Lung (tissue), 16 donors: ENCODE data around the gene WDR45B. TPM values are rescaled to one million over a fixed set of nuclear protein-coding genes. Genes with fewer than 3 reads are reported as not detected.

ENCODE experiments used
- ATAC-seq: fragments of 200-7000 bp; cut with Tn5 transposase; one replicate; pipeline ENCODE4 v1.9.1; 2020; ENCODE audit warnings: moderate number of reproducible peaks; ENCODE audit not compliant: insufficient read depth, low FRiP score
- DNase-seq, 3 donors: peaks; one replicate each; pipeline ENCODE4 v3.0.0-alpha.2; 2013 to 2017
- H3K27ac ChIP-seq, 2 donors: one replicate each; pipeline ENCODE4 v1.5.1; 2013; ENCODE audit warnings: mild to moderate bottlenecking in 2 of 2, moderate library complexity in 2 of 2, control low read depth in 1 of 2, inconsistent platforms in 1 of 2, low read depth in 1 of 2, low read length in 1 of 2
- H3K27me3 ChIP-seq, 3 donors: one replicate each; pipeline ENCODE4 v1.5.1; 2013; ENCODE audit warnings: low read length in 2 of 3; ENCODE audit not compliant: control insufficient read depth in 3 of 3, insufficient read depth in 3 of 3
- H3K36me3 ChIP-seq, 4 donors: one replicate each; pipeline ENCODE4 v1.5.1; 2013; ENCODE audit warnings: low read length in 4 of 4, mild to moderate bottlenecking in 1 of 4, moderate library complexity in 1 of 4; ENCODE audit not compliant: control insufficient read depth in 4 of 4, insufficient read depth in 4 of 4
- H3K4me1 ChIP-seq, 5 donors: one replicate each; pipeline ENCODE4 v1.5.1; 2013; ENCODE audit warnings: low read length in 5 of 5, mild to moderate bottlenecking in 2 of 5, moderate library complexity in 1 of 5; ENCODE audit not compliant: control insufficient read depth in 5 of 5, insufficient read depth in 5 of 5
- H3K4me3 ChIP-seq: one replicate; pipeline ENCODE4 v1.5.1; 2013; ENCODE audit warnings: mild to moderate bottlenecking, control low read depth, moderate library complexity
- H3K9ac ChIP-seq, 2 donors: one replicate each; pipeline ENCODE4 v1.5.1; 2013; ENCODE audit warnings: low read length in 2 of 2, control low read depth in 1 of 2; ENCODE audit not compliant: insufficient read depth in 1 of 2
- H3K9me3 ChIP-seq, 4 donors: one replicate each; pipeline ENCODE4 v1.5.1; 2013; ENCODE audit warnings: low read length in 3 of 4, mild to moderate bottlenecking in 1 of 4, moderate library complexity in 1 of 4; ENCODE audit not compliant: control insufficient read depth in 4 of 4, insufficient read depth in 3 of 4
- WGBS, 2 donors: extraction: QIAGEN DNeasy Blood & Tissue Kit; methylation state at CpG; one replicate each; pipeline ENCODE4 v1.1.7; 2013; 5-methylcytosine and 5-hydroxymethylcytosine counted together
- long read RNA-seq, 5 donors: transcript quantifications; one replicate each; lab custom pipeline, GENCODE V29; 2026
- polyA plus RNA-seq, 2 donors: library from polyadenylated mRNA; stranded (reverse); fragments of 200-250 nt; gene quantifications; one replicate each; pipeline ENCODE4 v1.2.1, GENCODE V29; 2013
- total RNA-seq, 2 donors: library from RNA; depleted of rRNA in 1 of 2; stranded (reverse); fragments of >200 nt in 1 of 2; gene quantifications; one replicate each; pipeline ENCODE4 v1.2.1, GENCODE V29; 2014 to 2021
- TF ChIP-seq, protein P1 (sequence below): IDR thresholded peaks from 2 replicates; pipeline ENCODE4 v1.5.1; 2012; ENCODE audit warnings: mild to moderate bottlenecking; ENCODE audit errors: control extremely low read depth, extremely low read depth
- donor health status: control.
- donor health status: control.
- donor health status: Bipolar disorder and iron deficiency.
- donor health status: healthy.
- donor health status: DM: yes; HTN: yes; CAD: no.

The WDR45B gene
- 10 to 100 TPM; 63.2 to 92.8 TPM for total RNA-seq
- polyA plus RNA-seq: 10 to 100 TPM; 39.6 to 66.7 TPM
- long read RNA-seq, donor 1, transcript WDR45B-201 (10 exons, 2,587 nt): major isoform, 18 of 30 reads
- long read RNA-seq, donor 1, partial matches to known transcripts: 11 of 30 reads
- long read RNA-seq, donor 1, other reads (novel, unspliced or antisense): 0 of 30 reads
- long read RNA-seq, donor 2, partial matches to known transcripts: 0 of 2 reads
- long read RNA-seq, donor 2, other reads (novel, unspliced or antisense): 0 of 2 reads
- long read RNA-seq, donor 3, transcript WDR45B-201 (10 exons, 2,587 nt): major isoform, 9 of 10 reads
- long read RNA-seq, donor 3, partial matches to known transcripts: 0 of 10 reads
- long read RNA-seq, donor 3, other reads (novel, unspliced or antisense): 0 of 10 reads
- long read RNA-seq, donor 4, partial matches to known transcripts: 7 of 9 reads
- long read RNA-seq, donor 4, other reads (novel, unspliced or antisense): 0 of 9 reads
- long read RNA-seq, donor 5, transcript WDR45B-201 (10 exons, 2,587 nt): major isoform, 26 of 27 reads
- long read RNA-seq, donor 5, partial matches to known transcripts: 0 of 27 reads
- long read RNA-seq, donor 5, other reads (novel, unspliced or antisense): 0 of 27 reads

GRCh38 chr17:82648165-82648668, at the start of gene WDR45B:
Gene WDR45B, minus strand, starts transcription at chr17:82648444. Its CDS starts 104 bp downstream, at chr17:82648340.
- 1 to 2% methylated on average over 57 to 67 of the region's 67 CpGs for WGBS, 2 donors
- Histone ChIP-seq H3K9ac (peak within 1 kb of the TSS; percentile 67 to 91), H3K27me3 (no peaks in the 10 kb centered on the region), H3K4me1 (peaks cover 0 to 11% (median 3%) of the 10 kb centered on the region in 5 donors), H3K9me3 (no peaks in the 10 kb centered on the region), H3K27ac (peak within 1 kb of the TSS; percentile 90 to 97), H3K36me3 (peaks cover 0 to 10% (median 8%) of the 10 kb centered on the region in 4 donors), H3K4me3 (peak within 1 kb of the TSS; percentile 99)
- ATAC-seq (peak; percentile 96), DNase-seq (peak; percentile 97 to 99 (median 98))
- TF ChIP-seq, protein P1, sequence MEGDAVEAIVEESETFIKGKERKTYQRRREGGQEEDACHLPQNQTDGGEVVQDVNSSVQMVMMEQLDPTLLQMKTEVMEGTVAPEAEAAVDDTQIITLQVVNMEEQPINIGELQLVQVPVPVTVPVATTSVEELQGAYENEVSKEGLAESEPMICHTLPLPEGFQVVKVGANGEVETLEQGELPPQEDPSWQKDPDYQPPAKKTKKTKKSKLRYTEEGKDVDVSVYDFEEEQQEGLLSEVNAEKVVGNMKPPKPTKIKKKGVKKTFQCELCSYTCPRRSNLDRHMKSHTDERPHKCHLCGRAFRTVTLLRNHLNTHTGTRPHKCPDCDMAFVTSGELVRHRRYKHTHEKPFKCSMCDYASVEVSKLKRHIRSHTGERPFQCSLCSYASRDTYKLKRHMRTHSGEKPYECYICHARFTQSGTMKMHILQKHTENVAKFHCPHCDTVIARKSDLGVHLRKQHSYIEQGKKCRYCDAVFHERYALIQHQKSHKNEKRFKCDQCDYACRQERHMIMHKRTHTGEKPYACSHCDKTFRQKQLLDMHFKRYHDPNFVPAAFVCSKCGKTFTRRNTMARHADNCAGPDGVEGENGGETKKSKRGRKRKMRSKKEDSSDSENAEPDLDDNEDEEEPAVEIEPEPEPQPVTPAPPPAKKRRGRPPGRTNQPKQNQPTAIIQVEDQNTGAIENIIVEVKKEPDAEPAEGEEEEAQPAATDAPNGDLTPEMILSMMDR: no peak

DNA sequence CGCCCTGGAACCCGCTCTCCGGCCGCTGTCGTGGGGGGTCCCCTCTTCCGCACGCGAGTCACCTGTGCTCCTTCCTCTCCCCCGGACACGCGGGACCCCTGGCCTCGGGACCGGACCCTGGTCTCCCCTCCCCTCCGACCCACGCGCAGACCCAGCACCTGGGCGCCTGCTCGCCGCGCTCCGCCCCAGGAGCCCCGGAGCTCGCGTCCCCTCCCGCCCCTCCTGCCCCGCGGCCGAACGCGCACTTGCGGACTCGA, 49.5 kb upstream of the WDR45B start:
- no peak overlapping the region for H3K27ac ChIP-seq
- DNase-seq (no peak), ATAC-seq (no peak)
- no peak overlapping the region for H3K9ac ChIP-seq
- TF ChIP-seq, protein P1: no peak
- peaks cover 0 to 4% (median 2%) of the 10 kb centered on the region in 4 donors for H3K36me3 ChIP-seq
- peaks cover 0 to 23% (median 12%) of the 10 kb centered on the region in 5 donors for H3K4me1 ChIP-seq
- 1% methylated on average over 23 to 32 of the region's 32 CpGs for WGBS, 2 donors
- no peaks in the 10 kb centered on the region for H3K27me3 ChIP-seq
- H3K4me3 ChIP-seq: peak overlapping the region; percentile 57
- peaks cover 0 to 7% (median 2%) of the 10 kb centered on the region in 4 donors for H3K9me3 ChIP-seq

DNA sequence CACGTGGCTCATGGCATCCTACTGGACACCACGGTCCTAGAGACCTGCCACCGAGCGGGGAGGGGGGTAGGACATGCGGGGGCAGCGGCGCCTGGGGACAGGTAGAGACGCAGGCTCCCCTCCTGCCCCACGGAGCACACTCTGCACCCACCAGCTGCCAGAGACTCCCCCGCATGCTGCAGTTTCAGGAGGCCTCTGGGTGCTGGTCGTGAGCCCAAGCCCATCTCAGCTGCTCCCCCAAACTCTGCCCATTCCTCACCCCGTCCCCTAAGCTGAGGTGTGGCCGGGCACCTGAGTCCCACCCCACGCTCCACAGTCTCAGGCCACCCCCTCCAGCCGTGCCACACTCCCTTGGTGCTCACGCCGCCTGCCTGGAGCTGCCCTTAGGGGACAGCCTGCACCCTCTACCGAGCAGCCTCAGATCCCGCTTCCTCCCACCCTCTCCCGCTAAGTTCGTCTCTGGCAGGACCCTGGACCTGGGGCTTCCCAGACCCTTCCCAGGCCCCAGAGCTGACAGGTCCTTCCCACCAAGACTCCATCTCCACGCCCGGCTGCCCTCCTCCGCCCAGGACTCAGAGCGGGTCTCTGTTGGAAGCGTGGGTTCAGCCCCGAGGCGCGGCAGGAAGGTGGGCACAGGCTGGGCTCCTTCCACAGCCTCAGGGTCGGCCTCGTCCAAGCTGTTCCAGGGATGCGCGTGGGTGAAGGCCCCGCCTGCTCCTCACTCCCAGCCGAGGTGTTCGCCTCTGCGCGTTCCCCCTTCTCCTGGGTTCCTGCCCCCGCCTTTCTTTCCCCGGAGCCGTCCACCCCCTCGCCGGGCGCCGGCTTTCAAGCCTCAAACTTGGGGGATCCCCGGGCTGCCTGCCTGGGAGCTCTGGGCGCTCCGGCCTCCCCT, 48.9 kb upstream of the WDR45B start:
- DNase-seq (no peak), ATAC-seq (no peak)
- H3K4me3 ChIP-seq: peak overlapping the region; percentile 57
- 35 to 36% methylated on average over 48 of the region's 48 CpGs for WGBS, 2 donors
- H3K4me1 ChIP-seq: peaks cover 0 to 18% (median 12%) of the 10 kb centered on the region in 5 donors
- peaks cover 0 to 4% (median 2%) of the 10 kb centered on the region in 4 donors for H3K36me3 ChIP-seq
- H3K9ac ChIP-seq: no peak overlapping the region
- TF ChIP-seq, protein P1: no peak
- no peaks in the 10 kb centered on the region for H3K27me3 ChIP-seq
- H3K27ac ChIP-seq: no peak overlapping the region
- peaks cover 0 to 7% (median 2%) of the 10 kb centered on the region in 4 donors for H3K9me3 ChIP-seq
